ENCODE measurements around the gene THAP10. TPM values are rescaled to one million over a fixed set of nuclear protein-coding genes. Genes with fewer than 3 reads are reported as not detected.

Gene THAP10
- total and polyA plus RNA-seq, 2 experiments from 2014 or later: 5.9 to 6.4 TPM

DNA sequence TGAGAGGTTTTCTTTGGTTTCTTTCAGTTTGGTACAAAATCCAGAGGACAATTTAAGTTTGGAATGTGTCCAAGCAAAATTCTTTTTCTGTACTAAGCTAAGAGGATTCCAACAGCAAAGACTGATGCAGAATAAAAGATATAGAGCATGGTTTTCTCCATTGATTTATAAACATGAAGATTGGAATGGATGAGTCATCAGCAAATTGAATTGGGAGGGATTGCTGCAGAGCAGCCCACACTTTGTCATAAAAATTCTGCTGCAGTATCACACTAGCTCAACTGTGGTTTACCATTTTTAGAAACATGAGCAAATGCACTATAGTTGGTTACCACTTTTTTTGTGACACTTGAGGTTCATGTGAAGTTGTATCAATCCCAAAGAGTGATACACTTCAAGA, 22.2 kb downstream of the THAP10 start:
- peaks cover 37% of the 10 kb centered on the region for H3K4me1 ChIP-seq (ENCODE audit: insufficient read depth)
- in situ Hi-C loops (cut with MboI): no loop called here
- DNase-seq: peak; percentile 80

DNA sequence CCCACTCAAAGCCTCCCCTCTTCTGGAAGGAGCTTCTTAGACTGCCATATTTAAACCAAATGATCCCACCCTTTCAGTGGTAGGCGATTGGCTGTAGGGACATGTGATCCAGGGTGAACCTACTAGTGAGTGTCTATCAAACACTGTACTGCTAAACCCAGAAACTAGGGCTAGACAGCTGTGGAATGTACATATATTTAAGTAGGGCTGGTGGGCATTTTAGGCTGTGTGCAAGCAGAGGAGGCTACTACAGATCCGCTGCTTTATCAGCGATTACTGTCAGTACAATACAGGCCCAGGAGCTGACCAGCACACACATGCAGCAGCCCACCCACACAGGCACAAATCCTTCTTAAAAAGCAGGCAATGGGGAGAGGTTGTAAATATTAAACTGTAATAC, 22.9 kb downstream of the THAP10 start:
- Histone ChIP-seq H2AFZ (no peak overlapping the region), H3K4me3 (no peak overlapping the region), H3K9me2 (ENCODE audit: insufficient read depth) (no peaks in the 10 kb centered on the region), H4K20me1 (ENCODE audit: insufficient read depth) (no peaks in the 10 kb centered on the region), H3K9ac (no peak overlapping the region), H3F3A (ENCODE audit: insufficient read depth) (peaks cover 23% of the 10 kb centered on the region), H3K27ac (no peak overlapping the region), H3K79me2 (ENCODE audit: insufficient read depth) (no peaks in the 10 kb centered on the region), H3K4me1 (ENCODE audit: insufficient read depth) (peaks cover 34% of the 10 kb centered on the region), H3K36me3 (ENCODE audit: low read depth) (no peaks in the 10 kb centered on the region), H3K27me3 (replicated peaks; ENCODE audit: insufficient read depth) (no peaks in the 10 kb centered on the region), H3K4me2 (ENCODE audit: unreplicated experiment) (no peak overlapping the region), H3K9me3 (ENCODE audit: low read depth) (no peaks in the 10 kb centered on the region)
- no peak for TF ChIP-seq EZH2phosphoT487 (IDR thresholded peaks at IDR 0.05; ENCODE audit: insufficient read depth, low read depth)
- no peak for TF ChIP-seq EZH2 (IDR thresholded peaks at IDR 0.05; ENCODE audit: insufficient read depth, poor library complexity, severe bottlenecking)
- in situ Hi-C loops (cut with MboI): no loop called here
- DNase-seq: no peak
- WGBS, 2 experiments (ENCODE audit: low coverage in 1 of 2, low lambda C conversion rate in 2 of 2, missing lambda C conversion rate in 2 of 2): 81% methylated on average over 3 of the region's 3 CpGs

More for the DNA sequence above, 22.2 kb downstream of the THAP10 start:
- Histone ChIP-seq H4K20me1 (ENCODE audit: insufficient read depth) (no peaks in the 10 kb centered on the region), H3K27ac (0 out of 2 replicates have a peak overlapping the region, but pooled peaks have one; percentile 11), H3K27me3 (replicated peaks; ENCODE audit: insufficient read depth) (no peaks in the 10 kb centered on the region), H3K9ac (no peak overlapping the region), H3K4me2 (ENCODE audit: unreplicated experiment) (peak overlapping the region; percentile 36), H3K4me3 (no peak overlapping the region), H2AFZ (no peak overlapping the region), H3K36me3 (ENCODE audit: low read depth) (no peaks in the 10 kb centered on the region), H3K9me2 (ENCODE audit: insufficient read depth) (no peaks in the 10 kb centered on the region), H3K9me3 (ENCODE audit: low read depth) (no peaks in the 10 kb centered on the region), H3F3A (ENCODE audit: insufficient read depth) (peaks cover 25% of the 10 kb centered on the region), H3K79me2 (ENCODE audit: insufficient read depth) (no peaks in the 10 kb centered on the region)
- no peak for TF ChIP-seq EZH2phosphoT487 (IDR thresholded peaks at IDR 0.05; ENCODE audit: insufficient read depth, low read depth)
- no peak for TF ChIP-seq EZH2 (IDR thresholded peaks at IDR 0.05; ENCODE audit: insufficient read depth, poor library complexity, severe bottlenecking)

DNA sequence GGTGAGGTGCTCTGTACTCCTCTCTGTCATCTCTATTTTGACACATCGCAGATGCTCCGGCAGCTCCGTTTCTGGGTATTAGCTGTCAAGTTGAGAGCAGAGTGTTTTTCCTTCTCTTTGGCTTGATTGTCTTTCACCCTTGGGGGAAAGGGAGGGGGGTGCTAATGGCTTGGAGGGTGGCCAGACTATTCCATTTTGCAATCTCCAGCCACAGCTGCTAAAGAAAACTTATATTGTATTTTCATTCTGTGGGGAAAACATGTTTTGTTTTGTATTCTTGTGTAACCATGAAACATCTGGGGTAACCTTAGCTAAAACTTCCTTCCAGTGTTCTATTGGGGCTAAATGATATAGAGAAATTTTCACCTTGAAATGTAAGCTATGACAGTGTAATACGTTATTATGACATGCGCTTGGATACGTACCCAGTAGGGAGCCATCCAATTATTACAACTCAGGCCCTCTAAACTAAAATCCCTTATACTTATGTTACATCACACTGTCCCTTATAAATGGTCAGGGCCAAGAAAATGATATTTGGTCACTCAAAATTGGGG, 24.2 kb downstream of the THAP10 start:
- no peaks in the 10 kb centered on the region for H3K9me3 ChIP-seq (ENCODE audit: low read depth)
- peak; percentile 47 for DNase-seq
- no peak for TF ChIP-seq EZH2 (IDR thresholded peaks at IDR 0.05; ENCODE audit: insufficient read depth, poor library complexity, severe bottlenecking)
- TF ChIP-seq EZH2phosphoT487 (IDR thresholded peaks at IDR 0.05; ENCODE audit: insufficient read depth, low read depth): no peak
- H2AFZ ChIP-seq: 0 out of 2 replicates have a peak overlapping the region, but pooled peaks have one; percentile 40
- H3K27me3 ChIP-seq (replicated peaks; ENCODE audit: insufficient read depth): no peaks in the 10 kb centered on the region
- H3F3A ChIP-seq (ENCODE audit: insufficient read depth): peaks cover 34% of the 10 kb centered on the region
- no peaks in the 10 kb centered on the region for H3K36me3 ChIP-seq (ENCODE audit: low read depth)
- peak overlapping the region; percentile 52 for H3K27ac ChIP-seq
- H3K79me2 ChIP-seq (ENCODE audit: insufficient read depth): no peaks in the 10 kb centered on the region
- H3K9me2 ChIP-seq (ENCODE audit: insufficient read depth): no peaks in the 10 kb centered on the region
- in situ Hi-C loops (cut with MboI): no loop called here
- peaks cover 48% of the 10 kb centered on the region for H3K4me1 ChIP-seq (ENCODE audit: insufficient read depth)
- peak overlapping the region; percentile 55 for H3K4me2 ChIP-seq (ENCODE audit: unreplicated experiment)
- H3K4me3 ChIP-seq: no peak overlapping the region
- H3K9ac ChIP-seq: peak overlapping the region; percentile 23; the same call in 1 of the 2 replicates
- no peaks in the 10 kb centered on the region for H4K20me1 ChIP-seq (ENCODE audit: insufficient read depth)
- 51 to 52% methylated on average over 6 of the region's 6 CpGs for WGBS, 2 experiments (ENCODE audit: low coverage in 1 of 2, low lambda C conversion rate in 2 of 2, missing lambda C conversion rate in 2 of 2)

DNA sequence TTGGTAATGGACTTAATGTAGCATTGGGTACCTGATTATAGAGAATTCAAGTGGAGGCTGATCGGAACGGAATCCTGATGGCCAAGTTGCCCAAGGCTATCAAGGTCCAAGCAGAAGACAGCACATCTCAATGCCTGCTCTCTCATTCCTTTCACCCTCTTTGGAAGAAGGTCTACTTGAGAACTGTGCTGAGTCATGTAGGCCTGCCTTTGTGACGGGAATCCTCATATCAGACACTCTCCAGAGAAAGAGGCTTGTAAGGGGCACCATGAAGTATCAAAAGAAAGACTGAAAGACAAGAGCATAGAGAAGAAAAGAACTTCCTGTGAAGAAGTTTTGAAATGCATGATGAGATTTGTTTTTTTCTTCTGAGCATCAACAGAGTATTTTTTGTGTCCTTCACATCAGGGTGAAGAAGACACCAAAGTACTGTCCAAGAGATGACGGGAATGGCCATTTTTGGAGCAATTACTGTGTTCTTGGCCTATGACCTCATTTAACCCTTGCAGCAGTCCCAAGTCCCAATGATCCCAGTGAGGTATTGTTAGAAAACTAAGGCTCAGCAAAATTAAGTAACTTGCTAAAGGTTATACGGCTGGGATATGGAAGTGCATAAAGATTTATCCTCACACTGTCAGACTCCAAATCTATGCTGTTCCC, 25.1 kb downstream of the THAP10 start:
- Histone ChIP-seq H3K9me2 (ENCODE audit: insufficient read depth) (no peaks in the 10 kb centered on the region), H3K36me3 (ENCODE audit: low read depth) (no peaks in the 10 kb centered on the region), H3K9ac (no peak overlapping the region; the same call in 1 of the 2 replicates), H3K4me3 (no peak overlapping the region), H2AFZ (no peak overlapping the region), H3K79me2 (ENCODE audit: insufficient read depth) (no peaks in the 10 kb centered on the region), H3K27me3 (replicated peaks; ENCODE audit: insufficient read depth) (no peaks in the 10 kb centered on the region), H3K27ac (peak overlapping the region; percentile 52; the same call in 1 of the 2 replicates), H3K9me3 (ENCODE audit: low read depth) (no peaks in the 10 kb centered on the region), H3F3A (ENCODE audit: insufficient read depth) (peaks cover 40% of the 10 kb centered on the region), H4K20me1 (ENCODE audit: insufficient read depth) (no peaks in the 10 kb centered on the region), H3K4me2 (ENCODE audit: unreplicated experiment) (no peak overlapping the region), H3K4me1 (ENCODE audit: insufficient read depth) (peaks cover 53% of the 10 kb centered on the region)
- DNase-seq: no peak
- TF ChIP-seq EZH2phosphoT487 (IDR thresholded peaks at IDR 0.05; ENCODE audit: insufficient read depth, low read depth) (no peak), EZH2 (IDR thresholded peaks at IDR 0.05; ENCODE audit: insufficient read depth, poor library complexity, severe bottlenecking) (no peak)
- WGBS, 2 experiments (ENCODE audit: low coverage in 1 of 2, low lambda C conversion rate in 2 of 2, missing lambda C conversion rate in 2 of 2): 86 to 94% methylated on average over 5 of the region's 5 CpGs
- in situ Hi-C loops (cut with MboI): no loop called here
